ENCODE measurements around the gene TLE5.
"Not testable (repeated sequence)": the region's sequence is repeated elsewhere in the genome, so short reads cannot be mapped to it uniquely, and the experiment has no call there.

The TLE5 gene

DNA sequence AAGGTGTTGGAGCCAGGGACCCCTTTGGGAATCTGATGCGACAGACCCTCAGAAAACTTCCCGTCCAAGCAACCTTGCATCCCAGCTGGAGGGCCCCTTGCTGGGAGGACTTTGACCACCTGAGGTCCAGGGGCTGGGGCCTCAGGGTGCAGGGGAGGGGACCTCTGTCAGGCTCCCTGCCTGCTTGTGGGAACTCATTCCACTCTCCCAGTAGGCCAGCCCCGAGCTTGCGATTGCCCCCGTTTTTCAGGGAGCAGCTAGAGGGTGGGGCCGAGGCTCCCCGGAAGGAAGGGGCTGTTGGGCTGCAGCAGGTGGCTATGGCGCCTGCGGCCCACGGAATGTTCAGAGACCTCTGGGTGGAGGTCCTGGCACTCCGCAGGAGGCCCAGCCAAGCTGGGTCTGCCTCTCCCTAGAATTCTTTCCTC is 34.6 kb upstream of the TLE5 start:
- no peak overlapping the region for H3K27ac ChIP-seq
- no peak for DNase-seq (ENCODE audit: low read depth, low spot score)

DNA sequence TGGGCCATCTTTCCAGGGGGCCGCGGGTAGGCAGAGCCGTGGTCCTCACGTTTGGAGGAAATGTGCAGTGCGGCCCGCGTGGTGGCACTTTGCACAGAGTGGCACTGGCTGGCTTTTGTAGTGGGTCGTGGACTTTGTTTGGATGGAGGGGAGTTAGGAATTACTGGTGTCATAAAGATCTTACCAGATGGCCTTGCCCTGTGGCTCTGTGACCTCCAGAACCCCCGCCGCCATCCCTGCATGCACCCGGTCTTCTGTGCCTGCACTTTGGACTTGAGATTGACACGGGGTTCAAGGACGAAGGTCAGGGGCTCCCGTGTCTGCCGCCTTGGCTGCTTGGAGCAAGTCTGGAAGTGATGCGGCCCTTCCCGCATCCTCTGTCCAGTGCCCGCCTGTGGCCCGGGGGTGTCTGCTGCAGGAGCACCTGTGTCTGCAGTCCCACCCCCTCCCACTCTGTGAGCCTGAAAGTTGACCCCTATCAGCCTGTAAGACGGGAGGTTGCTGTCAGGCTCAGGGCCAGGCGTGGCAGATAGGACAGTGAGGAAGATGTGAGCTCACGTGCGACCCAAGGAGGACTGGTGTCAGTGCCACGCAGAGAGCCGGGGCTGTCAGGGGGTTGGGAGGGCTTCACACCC is 34.1 kb upstream of the TLE5 start:
- H3K27ac ChIP-seq, result no peak overlapping the region
- no peak for DNase-seq (ENCODE audit: low read depth, low spot score)

DNA sequence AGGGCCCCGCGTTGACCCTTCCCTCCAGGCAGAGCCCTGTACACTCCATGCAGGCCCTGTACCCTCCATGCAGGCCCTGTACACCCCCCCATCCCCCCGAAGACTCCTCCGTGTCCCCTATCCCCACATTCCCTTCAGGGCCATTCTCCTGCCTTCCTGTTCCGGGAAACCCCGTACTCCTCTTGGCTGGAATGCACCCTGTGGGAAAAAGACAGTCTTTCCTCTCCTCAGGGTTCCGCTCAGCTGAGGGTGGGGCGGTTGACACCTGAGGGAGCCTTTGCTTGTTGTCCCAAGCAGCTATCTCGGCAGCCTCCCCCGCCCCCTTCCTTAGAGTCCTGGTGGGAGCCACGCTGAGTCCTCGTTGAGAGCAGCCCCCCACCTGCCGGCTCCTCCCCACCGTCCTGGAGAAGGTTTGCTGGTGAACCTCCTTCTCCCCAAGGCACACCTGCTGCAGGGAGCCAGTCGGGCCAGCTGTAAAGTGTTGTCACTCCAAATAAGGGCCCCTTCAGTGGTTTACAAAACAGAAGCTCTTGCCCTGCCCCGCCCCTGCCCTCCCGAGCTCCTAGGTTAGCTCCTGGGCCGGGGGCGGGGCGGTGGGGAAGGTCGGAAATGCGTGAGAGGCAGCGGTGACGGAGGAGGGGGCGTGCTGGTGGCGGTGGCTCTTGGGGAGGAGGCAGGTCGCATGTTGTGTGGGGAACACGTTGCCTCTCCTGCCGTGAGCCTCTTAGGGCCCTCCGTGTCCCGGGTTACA is 33.3 kb upstream of the TLE5 start:
- DNase-seq (ENCODE audit: low read depth, low spot score), result no peak
- H3K27ac ChIP-seq, result no peak overlapping the region

DNA sequence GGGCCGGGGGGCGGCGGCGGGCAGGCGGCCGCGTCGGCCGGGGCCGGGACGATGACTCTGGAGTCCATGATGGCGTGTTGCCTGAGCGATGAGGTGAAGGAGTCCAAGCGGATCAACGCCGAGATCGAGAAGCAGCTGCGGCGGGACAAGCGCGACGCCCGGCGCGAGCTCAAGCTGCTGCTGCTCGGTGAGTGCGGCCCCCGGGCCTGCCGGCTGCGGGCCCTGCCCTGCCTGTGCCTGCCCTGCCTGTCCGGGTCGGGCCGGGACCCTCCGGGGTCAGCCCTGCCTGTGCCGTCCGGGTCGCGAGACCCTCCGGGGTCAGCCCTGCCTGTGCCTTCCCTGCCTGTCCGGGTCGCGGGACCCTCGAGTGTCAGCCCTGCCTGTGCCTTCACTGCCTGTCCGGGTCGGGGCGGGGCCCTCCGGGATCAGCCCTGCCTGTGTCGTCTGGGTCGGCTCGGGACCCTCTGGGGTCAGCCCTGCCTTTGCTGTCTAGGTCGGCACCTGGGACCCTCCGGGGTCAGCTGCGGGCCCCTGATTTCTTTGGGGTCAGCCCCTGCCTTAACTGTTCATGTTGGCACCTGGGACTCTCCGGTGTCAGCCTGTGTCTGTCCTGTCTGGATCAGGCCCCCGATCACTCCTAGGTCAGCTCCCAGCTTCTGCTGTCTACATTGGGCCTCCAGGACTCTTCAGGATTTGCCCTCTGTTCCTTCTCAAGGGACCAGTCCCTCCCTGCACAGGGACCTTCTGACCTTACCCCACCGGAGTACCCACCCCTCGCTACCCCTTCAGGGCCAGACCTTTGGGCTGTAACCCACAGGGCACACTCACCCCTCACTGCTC is 32.5 kb upstream of the TLE5 start:
- DNase-seq (ENCODE audit: low read depth, low spot score), result no peak
- no peak overlapping the region for H3K27ac ChIP-seq

DNA sequence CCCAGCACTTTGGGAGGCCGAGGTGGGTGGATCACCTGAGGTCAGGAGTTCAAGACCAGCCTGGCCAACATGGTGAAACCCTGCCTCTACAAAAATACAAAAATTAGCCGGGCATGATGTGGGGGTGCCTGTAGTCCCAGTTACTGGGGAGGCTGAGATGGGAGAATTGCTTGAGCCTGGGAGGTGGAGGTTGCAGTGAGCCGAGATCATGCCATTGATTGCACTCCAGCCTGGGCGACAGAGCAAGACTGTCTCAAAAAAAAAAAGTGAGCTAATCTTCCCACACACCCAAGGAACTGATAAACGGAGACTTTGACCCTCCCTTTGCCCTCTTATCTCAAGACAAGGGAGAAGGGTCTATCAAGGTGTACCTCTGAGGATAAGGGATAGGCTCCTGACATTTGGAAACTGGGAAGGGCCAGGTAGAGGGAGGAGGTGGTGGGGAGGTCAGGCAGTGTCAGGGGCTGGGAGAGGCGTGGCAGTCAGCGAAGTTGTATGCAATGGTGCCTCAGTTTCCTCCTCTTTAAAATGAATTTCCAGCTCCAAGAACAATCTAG is 27.1 kb upstream of the TLE5 start:
- not testable (repeated sequence) for H3K27ac ChIP-seq; DNase-seq (ENCODE audit: low read depth, low spot score)

DNA sequence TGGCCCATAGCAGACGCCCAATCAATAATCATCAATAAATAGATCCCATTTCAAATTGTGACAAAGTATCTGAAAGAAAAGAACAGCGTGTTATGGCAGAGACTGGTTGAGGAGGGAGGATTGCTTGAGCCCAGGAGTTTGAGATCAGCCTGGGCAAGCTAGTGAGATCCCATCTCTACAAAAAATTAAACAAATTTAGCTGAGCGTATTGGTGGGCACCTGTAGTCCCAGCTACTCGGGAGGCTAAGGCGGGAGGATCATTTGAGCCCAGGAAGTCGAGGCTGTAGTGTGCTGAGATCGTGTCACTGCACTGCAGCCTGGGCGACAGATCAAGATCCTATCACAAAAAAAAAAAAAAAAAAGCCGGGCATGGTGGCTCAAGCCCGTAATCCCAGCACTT is 25.5 kb upstream of the TLE5 start:
- no peak for DNase-seq (ENCODE audit: low read depth, low spot score)
- no peak overlapping the region for H3K27ac ChIP-seq

DNA sequence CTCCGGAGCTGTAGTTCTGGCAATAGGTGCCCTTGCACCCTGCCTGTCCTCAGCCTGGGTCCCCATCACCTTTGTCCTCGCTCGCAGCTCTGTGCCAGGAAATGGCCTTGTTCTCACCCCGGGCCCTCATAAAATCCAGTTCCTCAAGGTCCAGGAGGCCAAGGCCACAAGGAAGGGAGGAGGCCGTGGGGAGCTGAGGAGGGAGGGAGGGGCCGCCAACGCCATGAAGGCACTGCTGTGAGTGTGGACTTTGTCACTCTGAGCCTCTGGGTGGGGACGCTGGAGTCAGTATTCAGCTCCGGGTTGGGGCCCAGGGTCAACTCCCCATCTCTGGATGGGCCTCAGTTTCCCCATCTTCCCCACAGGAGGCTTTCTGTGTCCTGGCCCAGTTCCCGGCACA is 22.6 kb upstream of the TLE5 start:
- DNase-seq (ENCODE audit: low read depth, low spot score), result no peak
- H3K27ac ChIP-seq, result no peak overlapping the region

DNA sequence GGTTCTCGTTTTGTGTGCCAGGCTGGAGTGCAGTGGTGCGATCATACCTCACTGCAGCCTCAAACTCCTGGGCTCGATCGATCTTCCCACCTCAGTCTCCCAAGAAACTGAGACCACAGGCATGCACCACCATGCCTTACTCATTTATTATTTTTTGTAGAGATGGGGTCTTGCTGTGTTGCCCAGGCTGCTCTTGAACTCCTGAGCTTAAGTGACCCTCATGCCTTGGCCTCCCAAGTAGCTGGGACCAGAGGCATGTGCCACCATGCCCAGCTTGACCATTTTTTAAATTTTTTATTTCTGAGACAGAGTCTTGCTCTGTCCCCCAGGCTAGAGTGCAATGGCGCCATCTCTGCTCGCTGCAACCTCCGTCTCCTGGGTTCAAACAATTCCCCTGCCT is 21.7 kb upstream of the TLE5 start:
- no peak overlapping the region for H3K27ac ChIP-seq
- no peak for DNase-seq (ENCODE audit: low read depth, low spot score)

DNA sequence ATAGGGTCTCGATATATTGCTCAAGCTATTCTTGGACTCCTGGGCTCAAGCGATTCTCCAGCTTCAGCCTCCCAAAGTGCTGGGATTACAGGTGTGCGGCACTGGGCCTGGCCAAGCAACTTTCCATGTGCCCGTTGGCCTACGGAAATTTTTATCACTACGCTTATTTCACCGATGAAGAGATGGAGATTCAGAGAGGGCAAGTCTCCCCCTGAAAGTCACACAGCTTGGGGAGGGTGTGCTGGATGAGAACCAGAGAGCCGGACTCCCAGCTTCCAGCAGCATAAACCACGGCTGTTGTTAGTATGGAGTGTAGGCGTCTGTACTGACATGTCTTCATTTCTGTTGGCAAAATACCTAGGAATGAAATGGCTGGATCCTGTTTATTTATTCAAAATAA is 20.0 kb upstream of the TLE5 start:
- no peak overlapping the region for H3K27ac ChIP-seq
- DNase-seq (ENCODE audit: low read depth, low spot score), result no peak

DNA sequence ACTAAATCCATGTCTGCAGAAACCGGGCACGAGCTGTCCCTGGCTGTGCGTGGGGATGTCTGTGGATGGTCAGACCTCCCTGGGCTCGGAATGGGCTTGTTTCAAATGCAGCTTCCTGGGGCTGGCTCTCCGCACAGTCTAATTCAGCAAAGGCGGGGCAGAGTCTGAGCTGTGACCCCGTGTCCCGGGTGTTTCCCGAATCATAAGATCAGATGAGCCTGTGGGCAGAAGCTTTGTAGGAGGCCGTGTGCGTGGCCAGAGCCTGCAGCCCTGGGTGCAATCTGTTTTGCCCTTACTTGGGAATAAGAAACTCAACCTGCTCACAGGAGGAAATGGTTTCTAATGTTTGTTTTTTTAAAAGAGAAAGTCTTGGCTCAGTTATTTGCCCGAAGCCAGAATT is 18.0 kb upstream of the TLE5 start:
- no peak overlapping the region for H3K27ac ChIP-seq
- DNase-seq (ENCODE audit: low read depth, low spot score), result no peak

DNA sequence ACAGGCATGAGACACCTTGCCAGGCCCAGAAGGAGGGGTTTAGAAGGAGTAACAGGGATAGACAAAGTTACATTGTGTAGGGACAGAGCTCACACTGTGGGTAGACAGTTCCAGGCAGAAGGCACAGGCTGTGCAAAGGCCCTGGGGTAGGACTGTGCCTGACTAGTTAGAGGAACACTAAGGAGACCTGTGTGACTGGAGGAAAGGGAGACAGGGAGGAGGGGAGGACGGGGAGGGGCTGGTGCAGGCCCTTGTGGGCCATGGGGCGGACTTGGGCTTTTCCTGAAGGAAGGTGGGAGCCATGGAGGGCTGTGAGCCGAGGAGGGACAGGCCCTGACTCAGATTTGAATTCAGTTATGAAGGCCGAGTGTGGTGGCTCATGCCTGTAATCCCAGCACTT is 17.3 kb upstream of the TLE5 start:
- no peak overlapping the region for H3K27ac ChIP-seq
- DNase-seq (ENCODE audit: low read depth, low spot score), result no peak

DNA sequence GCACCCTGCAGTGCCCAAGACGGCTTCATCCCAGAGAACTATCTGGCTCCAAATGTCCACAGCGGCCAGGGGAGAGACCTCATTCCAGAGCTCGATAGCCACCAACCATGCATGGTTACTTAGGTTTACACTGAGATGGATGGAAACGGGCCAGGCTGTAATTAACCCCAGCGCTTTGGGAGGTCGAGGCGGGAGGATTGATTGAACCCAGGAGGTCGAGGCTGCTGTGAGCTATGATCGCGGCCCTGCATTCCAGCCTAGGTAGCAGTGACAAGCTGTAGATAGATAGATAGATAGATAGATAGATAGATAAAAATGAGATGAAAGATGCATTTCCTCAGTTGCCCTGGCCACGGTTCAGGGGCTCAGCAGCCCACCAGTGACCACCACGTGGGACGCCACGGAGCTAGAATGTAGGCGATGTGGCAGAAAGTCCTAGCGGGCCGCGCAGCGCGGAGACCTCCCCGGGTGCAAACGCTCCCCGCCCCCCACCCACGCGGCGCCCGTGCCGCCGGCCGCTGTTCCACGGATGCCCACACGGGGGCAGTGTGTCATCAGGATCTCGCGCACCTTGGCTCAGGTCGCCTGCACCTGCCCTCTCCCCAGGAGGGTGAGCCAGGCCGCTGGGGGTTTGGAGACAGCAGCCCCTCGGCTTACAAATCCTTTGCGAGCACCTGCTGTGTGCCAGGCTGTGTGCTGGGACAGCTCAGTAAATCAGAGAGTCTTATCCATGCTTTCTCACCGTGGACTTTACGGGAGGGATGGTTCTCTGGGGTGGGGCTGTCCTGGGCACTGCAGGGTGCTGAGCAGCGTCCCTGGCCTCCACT is 13.5 kb upstream of the TLE5 start:
- no peak for DNase-seq (ENCODE audit: low read depth, low spot score)
- no peak overlapping the region for H3K27ac ChIP-seq

DNA sequence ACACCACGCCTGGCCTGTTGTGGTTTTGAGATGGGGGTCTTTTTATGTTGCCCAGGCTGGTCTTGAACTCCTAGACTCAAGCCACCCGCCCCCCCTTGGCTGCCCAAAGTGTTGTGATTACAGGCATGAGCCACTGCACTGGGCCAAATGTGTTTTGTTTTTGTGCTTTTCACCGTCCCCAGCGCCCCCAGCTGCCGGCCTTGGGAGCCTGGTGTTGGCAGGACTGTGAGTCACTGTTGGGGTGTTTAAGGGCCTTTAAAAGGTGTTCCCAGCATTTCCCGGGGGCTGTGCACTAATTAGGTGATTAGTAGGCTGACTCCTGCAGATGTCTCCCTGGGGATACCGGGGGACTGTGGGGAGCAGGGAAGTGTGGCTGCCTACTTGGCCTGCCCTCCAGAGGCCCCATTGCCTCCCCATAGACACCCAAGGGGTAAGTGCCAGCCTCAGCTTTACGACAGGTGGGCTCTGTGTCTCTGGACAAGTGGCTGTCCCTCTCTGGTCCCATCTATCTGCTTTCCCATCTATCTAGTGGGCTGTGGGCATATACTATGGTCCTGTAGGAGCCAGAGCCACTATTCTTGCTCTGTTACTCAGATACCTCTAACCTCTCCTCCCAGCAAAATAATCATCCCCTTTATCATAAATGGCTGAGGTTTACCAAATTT is 11.8 kb upstream of the TLE5 start:
- no peak for DNase-seq (ENCODE audit: low read depth, low spot score)
- no peak overlapping the region for H3K27ac ChIP-seq

DNA sequence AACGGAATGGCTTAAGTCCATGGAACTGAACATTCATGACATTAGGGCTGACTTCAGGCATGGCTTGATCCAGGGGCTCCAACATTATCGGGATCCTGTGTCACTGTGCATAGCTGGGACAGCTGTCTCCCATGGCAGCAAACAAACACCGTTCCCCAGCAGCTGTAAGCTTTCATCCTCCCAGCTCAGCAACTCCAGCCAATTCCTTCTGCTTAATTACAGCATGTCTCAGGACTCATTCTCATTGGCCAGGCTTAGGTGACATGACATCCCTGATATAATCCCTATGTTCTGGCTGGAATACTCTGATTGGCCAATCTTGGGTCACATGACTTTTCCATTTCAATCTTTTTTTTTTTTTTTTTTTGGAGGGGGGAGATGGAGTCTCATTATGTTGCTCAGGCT is 10.9 kb upstream of the TLE5 start:
- H3K27ac ChIP-seq, result no peak overlapping the region
- no peak for DNase-seq (ENCODE audit: low read depth, low spot score)

DNA sequence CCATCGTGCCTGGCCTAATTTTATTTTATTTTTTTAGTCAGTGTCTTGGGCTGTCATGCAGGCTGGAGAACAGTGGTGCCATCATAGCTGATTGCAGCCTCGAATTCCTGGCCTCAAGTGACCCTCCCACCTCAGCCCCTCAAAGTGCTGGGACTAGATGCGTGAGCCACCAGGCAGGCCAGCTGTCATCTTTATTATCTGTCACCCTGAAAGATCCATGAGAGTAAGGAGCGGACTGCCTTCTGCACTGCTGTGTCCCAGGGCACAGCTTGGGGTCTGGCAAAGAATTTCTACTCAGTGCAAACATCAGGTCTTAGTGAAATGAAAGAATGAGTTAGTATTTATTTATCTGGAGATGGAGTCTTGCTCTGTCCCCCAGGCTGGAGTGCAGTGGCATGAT is 9.5 kb upstream of the TLE5 start:
- no peak overlapping the region for H3K27ac ChIP-seq
- no peak for DNase-seq (ENCODE audit: low read depth, low spot score)

DNA sequence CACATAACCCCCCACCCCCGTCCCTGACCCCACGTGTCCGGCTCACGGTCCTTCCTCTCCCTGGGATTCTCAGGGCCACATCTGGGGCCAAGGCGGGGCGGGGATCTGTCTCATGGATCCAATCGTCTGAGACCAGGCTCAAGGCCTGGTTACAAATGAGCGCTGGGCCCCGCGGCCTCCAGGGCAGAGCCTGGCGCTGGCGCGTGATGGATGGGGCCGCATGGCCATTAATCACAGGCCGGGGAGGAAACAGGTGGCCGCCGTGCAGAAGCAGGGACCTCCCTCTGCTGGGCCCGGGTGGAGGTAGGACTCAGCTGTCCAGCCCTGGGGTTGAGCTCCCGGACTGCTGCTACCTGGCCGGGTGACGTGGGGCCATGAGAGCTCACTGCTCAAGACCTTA is 5.8 kb upstream of the TLE5 start:
- no peak overlapping the region for H3K27ac ChIP-seq
- DNase-seq (ENCODE audit: low read depth, low spot score), result no peak

DNA sequence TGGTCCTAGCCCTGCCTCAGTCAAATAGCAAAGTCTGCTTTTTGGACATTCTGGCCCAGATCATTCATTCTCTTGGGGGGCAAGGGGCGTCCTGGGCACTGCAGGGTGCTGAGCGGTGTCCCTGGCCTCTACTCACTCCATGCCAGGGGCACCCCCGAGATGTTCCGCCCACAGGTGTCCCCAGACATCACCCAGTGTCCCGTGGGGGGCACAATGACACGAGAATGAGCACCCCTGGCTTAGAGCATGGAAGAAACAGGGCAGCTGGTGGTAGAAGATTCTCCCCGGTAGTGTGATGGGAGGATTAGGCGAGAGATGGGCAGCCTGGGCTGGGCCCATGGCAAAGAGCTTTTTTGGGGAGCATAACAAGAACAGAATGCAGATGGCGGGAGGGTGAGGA is 5.3 kb upstream of the TLE5 start:
- no peak overlapping the region for H3K27ac ChIP-seq

DNA sequence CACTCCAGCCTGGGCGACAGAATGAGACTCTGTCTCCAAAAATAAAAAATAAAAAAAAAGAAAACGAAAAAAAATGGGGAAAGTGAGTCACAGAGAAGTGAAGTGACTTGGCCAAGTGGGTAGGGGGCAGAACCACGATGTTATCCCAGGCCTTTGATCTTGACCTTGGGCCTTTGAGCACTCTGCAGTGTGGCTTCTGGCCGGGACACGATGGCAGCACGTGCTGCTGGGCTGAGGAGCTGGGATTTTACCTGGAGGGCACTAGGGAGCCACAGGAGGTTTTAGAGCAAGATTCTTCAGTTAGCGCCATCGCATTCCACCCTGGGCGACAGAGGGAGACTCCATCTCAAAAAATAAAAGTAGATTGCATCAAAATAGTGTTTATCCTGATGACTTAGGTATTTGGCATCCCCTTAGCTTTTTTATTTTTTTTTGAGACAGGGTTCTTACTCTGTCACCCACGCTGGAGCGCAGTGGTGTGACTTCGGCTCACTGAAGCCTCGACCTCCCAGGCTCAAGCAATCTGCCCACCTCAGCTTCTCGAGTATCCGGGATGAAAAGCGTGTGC is 4.3 kb upstream of the TLE5 start:
- H3K27ac ChIP-seq, result no peak overlapping the region

More for the DNA sequence above, 5.3 kb upstream of the TLE5 start:
- no peak for DNase-seq (ENCODE audit: low read depth, low spot score)

DNA sequence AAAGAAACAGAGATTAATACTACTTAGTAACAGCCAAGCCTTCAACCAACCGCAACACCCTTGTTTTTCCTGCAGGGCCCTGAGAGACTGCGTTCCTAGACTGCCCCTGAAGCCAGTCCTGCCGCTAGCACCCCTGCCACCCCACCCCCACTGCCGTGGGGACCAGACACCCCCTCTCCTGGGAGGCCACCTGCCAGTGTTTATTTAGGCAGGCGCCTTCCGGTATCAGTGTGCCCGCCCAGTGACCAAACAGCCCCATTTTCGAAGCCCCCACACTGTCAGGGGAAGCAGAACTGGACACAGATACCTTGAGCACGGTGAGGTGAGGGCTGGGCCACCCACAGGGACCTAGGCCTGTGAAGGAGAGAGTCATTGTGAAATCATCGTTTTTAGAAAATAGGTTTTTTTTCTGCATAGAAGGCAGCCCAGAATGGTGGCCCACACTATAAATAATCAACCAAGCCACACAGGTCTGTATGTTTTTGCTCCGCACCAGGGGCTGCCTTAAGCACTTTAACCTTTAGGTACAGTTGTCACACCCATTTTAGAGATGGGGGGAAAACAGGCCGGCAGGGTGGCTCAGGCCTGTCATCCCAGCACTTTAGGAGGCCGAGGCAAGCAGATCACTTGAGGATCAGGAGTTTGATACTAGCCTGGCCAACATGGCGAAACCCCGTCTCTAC is 3.5 kb upstream of the TLE5 start:
- H3K27ac ChIP-seq, result no peak overlapping the region
- no peak for DNase-seq (ENCODE audit: low read depth, low spot score)

More for the DNA sequence above, 4.3 kb upstream of the TLE5 start:
- DNase-seq (ENCODE audit: low read depth, low spot score), result no peak
